Activated gamma-delta T cell treated with Interleukin-2 at 50 U/mL for 16 hours (primary cell): ENCODE data around the gene TICAM2.
A peak's percentile ranks its signal among the peaks of the same experiment; 100 is the strongest.
"Not testable (repeated sequence)": the region's sequence is repeated elsewhere in the genome, so short reads cannot be mapped to it uniquely, and the experiment has no call there.

Experiments used
- DNase-seq: peaks from one replicate; pipeline ENCODE4 v3.0.0-alpha.2; 2020

Gene TICAM2

GRCh38 chr5:115601701-115602590 lies at the start of gene TICAM2:
TSS of gene TICAM2 (minus strand) at chr5:115602479. CDS start at chr5:115581256, 21,223 bp downstream.
- peak; percentile 43 for DNase-seq

DNA sequence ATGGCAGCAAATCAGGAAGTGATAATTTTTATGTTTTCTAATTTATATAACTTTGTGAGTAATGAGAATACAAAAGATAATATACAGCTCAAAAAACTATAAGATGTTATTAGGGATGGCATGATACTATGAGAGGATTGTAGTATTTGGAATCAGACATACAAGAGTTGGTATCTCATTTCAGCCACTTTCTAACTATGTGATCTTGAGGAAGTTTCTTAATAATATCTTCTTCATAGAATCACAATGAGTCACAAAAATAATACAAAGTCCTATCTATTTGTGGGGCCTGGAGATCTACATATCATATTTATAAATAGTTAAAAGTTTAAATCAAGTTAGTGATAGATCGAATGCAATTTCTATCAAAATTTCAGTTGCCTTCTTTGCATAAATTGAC lies 47.3 kb upstream of the TICAM2 start:
- no peak for DNase-seq

DNA sequence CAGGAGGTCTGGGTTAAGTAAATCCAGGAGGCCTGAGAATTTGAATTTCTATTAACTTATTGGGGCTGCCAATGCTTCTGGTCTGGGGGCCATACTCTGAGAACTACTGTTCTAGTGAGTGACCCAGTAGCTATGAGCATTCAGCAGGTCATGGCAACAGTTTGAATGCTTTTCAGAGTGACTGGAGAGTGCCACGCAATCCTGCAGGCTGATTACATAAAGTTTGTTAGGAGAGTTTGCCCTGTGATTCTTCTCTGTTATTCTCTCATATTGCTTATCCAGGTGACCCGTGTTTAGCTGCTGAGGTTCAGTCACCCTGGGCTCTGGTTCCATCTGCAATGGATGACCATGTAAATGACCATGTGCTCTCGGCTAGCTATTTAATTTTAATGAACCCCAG lies 45.8 kb upstream of the TICAM2 start:
- no peak for DNase-seq

GRCh38 chr5:115645386-115645785 lies 43.1 kb upstream of the TICAM2 start:
- DNase-seq: not testable (repeated sequence)

- DNase-seq: no peak
These were observed 41.8 kb upstream of the TICAM2 start for GRCh38 chr5:115644046-115644445.

DNA sequence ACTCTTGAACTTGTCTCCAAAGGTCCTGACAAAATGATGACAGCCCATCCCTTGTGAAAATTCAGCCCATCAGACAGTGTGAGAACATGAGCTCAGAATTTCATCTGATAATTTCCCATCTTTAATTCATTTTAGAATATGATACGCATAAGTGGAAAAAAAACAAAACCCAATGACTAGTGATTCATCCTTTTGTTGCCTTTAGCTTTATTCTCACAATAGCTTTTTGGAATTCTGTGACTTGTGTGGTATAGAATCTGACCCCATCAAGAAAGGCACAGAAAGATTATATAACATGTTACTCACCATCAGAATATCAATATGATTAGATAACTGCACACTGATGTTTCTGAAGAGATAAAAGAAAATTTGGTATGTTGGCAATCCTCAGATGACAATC lies 39.7 kb upstream of the TICAM2 start:
- no peak for DNase-seq

GRCh38 chr5:115640274-115640673 lies 38.0 kb upstream of the TICAM2 start:
- DNase-seq: no peak

DNA sequence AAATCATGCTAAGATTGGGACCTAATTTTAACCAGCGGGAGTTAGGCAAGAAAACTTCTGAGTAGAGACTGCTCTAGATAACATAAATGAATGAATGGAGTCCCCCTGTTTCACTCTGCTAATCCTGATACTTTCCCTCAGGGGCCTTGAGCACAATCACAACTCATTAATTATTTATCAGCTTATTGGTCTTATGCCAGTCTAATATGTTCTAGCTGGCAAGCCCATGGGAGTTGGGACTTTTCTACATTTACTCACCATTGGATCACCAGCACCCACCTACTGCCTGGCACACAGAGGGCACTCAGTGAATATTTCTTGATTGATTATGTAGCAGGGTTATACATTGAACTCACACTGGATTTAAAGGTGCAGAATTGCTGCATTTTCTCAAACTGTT lies 37.1 kb upstream of the TICAM2 start:
- DNase-seq: no peak

DNA sequence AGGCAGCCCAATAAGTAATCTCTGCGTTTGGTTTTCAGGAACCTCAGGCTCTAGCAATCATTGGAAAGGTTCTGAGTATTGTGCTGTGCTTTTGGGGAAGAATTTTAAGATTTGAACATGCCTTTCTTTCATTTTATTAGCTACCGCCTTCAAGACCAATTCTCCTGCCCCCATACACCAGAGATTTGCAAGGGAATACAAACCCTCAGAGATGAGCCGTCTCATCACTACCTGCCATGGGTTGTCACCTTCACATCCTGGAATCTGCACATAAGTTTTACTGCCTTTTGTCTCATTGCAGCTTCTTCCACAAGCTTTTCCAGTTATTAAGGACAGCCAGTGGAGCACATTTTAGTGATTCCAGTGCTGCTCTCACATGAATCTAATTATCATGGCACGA lies 35.2 kb upstream of the TICAM2 start:
- DNase-seq: no peak

DNA sequence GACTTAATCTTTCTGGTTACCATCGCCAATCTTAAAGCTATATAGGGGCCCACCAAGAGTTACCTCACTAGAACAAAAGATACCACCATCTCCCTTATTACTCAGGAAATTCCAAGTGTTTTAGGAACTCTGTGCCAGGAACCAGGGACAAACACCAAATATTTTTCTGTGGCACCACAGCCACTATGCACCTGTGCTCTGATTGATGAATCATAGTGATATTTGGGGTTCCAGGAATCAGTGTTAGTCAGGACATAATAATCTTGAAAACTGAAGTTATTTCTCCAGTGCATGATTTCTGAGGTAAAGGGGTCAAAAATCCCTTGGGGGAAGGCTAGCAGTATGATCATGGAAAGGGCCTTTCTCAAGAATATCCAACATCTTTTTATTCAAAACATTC lies 33.7 kb upstream of the TICAM2 start:
- no peak for DNase-seq

- DNase-seq: peak; percentile 80
These were observed 32.3 kb upstream of the TICAM2 start for GRCh38 chr5:115634343-115635132.

- DNase-seq: no peak
These were observed 27.6 kb upstream of the TICAM2 start for GRCh38 chr5:115629903-115630302.

- no peak for DNase-seq
These were observed 25.1 kb upstream of the TICAM2 start for GRCh38 chr5:115627295-115627865.

DNA sequence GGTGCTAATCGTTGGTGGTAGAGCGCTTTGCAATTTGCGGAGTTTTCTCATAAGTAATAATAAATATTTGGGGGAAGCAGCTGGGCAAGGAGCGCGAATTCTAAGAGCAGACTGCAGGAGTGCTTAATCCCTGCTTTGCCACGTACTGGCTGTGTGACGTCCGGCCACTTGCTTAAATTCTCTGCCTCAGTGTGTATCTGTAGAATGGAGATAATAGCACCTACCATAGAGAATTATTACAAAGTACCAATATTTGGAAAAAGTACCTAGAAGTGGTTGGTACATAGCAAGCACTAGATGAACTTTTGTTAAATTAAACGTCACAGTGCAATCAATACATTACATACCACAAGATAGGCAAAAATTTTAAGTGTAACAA lies 24.2 kb upstream of the TICAM2 start:
- DNase-seq: no peak

GRCh38 chr5:115625579-115626444 lies 23.5 kb upstream of the TICAM2 start, which contains the start of gene TMED7:
TSS of gene TMED7 (minus strand) at chr5:115626036. CDS start at chr5:115625792, 244 bp downstream.
- peak; percentile 99 for DNase-seq

DNA sequence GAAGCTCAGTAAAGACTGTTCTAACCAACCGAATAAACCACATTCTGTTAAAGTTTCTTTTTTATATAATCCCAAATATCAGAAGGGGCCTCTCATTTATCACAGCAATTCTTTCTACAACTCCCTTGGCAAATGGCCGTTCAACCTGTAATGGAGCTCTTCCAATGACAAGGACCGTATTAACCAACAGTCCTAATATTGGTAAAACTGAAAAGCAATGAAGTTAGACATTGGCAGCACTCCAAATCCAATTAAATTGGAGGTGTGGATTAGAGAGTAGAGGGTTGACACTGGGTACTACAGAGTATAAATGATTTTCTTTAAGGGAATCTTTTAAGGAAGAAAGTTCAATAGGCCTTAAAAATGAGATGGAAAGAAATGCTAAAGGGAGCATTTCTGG lies 22.7 kb upstream of the TICAM2 start:
- DNase-seq: no peak

DNA sequence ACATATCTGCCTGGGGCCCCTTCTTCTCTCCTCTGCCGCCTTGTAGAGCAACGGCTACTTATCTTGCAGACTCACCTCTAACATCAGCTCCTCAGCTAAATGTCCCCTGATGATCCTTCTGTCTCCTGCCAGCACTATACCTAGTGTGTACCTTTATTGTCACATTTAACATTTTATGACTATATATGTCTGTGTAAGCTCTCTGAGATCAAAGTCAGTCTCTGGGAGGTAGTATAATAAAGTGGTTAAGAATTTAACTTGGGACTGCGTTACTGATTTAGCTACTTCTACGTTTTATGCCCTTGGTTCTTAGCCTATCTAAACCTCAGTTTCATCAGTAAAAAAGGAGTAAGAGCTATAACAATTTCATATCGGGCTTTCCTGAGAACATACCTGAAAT lies 21.4 kb upstream of the TICAM2 start:
- no peak for DNase-seq

DNA sequence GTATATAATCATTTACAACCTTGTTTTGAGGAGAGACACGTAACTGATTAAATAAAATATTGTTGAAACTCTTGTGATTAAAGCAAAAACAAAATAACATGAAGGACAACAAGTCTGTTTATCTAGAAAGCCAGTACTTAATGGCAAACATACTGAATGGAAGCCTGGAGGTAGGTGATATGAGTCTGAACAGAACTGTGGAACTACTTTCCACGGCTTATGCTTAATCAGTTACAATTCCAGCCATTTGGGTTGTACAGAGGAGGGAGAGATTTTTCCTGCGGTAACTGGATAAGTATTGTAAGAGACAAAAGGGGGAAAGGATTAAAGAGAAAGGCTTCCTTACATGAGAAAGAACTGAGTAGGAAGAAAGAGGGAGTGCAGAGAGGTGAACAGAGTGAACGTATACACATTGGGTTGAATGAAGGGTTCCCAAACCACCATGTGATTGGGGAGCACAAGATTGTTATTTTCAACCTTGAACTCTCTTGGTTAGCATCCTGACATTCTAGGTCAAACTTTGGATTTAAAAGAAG lies 19.2 kb upstream of the TICAM2 start:
- DNase-seq: no peak

DNA sequence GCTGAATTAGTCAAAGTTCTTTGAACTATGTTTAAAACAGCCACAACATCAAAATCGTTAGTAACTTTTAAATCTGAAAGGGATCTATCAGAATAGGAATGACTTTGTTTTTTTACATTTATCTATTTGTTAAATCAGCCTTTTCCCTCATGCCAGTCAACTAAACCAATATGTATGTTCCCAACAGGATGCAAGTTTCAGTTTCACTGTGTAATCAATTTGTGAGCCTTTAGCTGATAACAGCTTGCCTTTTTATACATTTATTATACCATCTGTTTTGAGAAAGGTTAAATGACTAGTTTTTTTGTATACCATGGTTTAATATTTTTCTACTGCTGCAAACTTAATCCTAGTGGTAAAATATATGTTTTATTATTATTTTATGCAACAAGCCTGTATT lies 14.6 kb upstream of the TICAM2 start:
- no peak for DNase-seq

- no peak for DNase-seq
These were observed 14.2 kb upstream of the TICAM2 start for GRCh38 chr5:115616472-115616871.

DNA sequence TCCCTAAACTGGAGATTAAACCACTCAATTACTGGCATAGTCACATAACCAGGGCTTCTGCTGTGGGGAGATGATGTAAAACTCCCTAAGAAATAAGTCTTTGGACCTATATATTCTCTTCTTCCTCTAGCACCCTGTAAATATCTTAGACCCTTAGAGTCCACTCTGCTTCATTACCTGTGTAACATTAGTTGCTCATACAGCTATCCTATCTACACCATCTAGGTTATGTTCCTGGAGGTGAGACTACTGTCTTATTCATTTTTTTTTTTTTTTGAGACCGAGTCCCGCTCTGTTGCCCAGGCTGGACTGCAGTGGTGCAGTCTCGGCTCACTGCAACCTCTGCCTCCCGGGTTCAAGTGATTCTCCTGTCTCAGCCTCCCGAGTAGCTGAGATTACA lies 9.6 kb upstream of the TICAM2 start:
- DNase-seq: no peak

- no peak for DNase-seq
These were observed 5.7 kb upstream of the TICAM2 start for GRCh38 chr5:115607935-115608334.
